ENCODE results near the gene NTHL1. TPM values are rescaled to one million over a fixed set of nuclear protein-coding genes. Genes with fewer than 3 reads are reported as not detected.

The NTHL1 gene
- total and polyA plus RNA-seq, 2 experiments from 2014 or later: 84.6 to 87.9 TPM

DNA sequence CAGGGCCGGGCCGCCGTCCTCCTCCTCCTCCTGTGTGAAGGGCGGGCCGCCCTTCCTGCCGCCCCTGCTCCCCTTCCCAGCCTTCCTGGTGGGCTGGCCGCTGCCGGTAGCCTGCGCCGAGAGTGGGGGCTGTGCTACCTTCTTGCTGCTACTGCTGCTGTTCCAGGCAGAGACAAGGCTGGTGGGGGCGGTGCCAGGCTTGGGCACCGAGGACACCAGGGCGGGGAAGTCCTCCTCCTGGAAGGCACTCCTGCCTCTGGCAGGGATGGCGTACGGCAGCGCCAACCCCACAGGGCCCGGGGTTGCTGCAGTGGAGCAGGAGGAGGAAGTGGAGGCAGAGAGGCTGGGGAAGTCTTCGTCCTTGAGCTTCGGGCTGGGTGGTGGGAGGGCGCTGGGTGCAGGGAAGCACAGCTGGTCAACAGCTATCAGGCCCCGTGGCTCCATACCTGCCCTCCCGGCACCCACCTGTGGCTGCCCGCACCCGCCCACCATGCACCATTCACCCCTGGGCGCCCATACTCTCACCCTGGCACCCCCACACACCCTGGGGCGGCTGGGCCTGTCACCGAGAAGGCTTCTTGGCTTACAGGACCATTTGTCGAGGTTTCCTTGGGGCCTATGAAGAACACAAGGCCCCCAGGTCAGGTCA lies 47.6 kb downstream of the NTHL1 start (continued):
- TF ChIP-seq, protein P1, sequence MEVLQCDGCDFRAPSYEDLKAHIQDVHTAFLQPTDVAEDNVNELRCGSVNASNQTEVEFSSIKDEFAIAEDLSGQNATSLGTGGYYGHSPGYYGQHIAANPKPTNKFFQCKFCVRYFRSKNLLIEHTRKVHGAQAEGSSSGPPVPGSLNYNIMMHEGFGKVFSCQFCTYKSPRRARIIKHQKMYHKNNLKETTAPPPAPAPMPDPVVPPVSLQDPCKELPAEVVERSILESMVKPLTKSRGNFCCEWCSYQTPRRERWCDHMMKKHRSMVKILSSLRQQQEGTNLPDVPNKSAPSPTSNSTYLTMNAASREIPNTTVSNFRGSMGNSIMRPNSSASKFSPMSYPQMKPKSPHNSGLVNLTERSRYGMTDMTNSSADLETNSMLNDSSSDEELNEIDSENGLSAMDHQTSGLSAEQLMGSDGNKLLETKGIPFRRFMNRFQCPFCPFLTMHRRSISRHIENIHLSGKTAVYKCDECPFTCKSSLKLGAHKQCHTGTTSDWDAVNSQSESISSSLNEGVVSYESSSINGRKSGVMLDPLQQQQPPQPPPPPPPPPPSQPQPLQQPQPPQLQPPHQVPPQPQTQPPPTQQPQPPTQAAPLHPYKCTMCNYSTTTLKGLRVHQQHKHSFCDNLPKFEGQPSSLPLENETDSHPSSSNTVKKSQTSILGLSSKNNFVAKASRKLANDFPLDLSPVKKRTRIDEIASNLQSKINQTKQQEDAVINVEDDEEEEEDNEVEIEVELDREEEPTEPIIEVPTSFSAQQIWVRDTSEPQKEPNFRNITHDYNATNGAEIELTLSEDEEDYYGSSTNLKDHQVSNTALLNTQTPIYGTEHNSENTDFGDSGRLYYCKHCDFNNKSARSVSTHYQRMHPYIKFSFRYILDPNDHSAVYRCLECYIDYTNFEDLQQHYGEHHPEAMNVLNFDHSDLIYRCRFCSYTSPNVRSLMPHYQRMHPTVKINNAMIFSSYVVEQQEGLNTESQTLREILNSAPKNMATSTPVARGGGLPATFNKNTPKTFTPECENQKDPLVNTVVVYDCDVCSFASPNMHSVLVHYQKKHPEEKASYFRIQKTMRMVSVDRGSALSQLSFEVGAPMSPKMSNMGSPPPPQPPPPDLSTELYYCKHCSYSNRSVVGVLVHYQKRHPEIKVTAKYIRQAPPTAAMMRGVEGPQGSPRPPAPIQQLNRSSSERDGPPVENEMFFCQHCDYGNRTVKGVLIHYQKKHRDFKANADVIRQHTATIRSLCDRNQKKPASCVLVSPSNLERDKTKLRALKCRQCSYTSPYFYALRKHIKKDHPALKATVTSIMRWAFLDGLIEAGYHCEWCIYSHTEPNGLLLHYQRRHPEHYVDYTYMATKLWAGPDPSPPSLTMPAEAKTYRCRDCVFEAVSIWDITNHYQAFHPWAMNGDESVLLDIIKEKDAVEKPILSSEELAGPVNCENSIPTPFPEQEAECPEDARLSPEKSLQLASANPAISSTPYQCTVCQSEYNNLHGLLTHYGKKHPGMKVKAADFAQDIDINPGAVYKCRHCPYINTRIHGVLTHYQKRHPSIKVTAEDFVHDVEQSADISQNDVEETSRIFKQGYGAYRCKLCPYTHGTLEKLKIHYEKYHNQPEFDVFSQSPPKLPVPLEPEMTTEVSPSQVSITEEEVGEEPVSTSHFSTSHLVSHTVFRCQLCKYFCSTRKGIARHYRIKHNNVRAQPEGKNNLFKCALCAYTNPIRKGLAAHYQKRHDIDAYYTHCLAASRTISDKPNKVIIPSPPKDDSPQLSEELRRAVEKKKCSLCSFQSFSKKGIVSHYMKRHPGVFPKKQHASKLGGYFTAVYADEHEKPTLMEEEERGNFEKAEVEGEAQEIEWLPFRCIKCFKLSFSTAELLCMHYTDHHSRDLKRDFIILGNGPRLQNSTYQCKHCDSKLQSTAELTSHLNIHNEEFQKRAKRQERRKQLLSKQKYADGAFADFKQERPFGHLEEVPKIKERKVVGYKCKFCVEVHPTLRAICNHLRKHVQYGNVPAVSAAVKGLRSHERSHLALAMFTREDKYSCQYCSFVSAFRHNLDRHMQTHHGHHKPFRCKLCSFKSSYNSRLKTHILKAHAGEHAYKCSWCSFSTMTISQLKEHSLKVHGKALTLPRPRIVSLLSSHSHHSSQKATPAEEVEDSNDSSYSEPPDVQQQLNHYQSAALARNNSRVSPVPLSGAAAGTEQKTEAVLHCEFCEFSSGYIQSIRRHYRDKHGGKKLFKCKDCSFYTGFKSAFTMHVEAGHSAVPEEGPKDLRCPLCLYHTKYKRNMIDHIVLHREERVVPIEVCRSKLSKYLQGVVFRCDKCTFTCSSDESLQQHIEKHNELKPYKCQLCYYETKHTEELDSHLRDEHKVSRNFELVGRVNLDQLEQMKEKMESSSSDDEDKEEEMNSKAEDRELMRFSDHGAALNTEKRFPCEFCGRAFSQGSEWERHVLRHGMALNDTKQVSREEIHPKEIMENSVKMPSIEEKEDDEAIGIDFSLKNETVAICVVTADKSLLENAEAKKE (CRISPR knock-in tag; IDR thresholded peaks at IDR 0.05): no peak
- TF ChIP-seq ZNF331 (CRISPR knock-in tag; IDR thresholded peaks at IDR 0.05; ENCODE audit: low read depth): no peak
- TF ChIP-seq POLR2AphosphoS5 (IDR thresholded peaks at IDR 0.05; ENCODE audit: low read depth): no peak
- TF ChIP-seq ZNF114 (CRISPR knock-in tag; IDR thresholded peaks at IDR 0.05): no peak

DNA sequence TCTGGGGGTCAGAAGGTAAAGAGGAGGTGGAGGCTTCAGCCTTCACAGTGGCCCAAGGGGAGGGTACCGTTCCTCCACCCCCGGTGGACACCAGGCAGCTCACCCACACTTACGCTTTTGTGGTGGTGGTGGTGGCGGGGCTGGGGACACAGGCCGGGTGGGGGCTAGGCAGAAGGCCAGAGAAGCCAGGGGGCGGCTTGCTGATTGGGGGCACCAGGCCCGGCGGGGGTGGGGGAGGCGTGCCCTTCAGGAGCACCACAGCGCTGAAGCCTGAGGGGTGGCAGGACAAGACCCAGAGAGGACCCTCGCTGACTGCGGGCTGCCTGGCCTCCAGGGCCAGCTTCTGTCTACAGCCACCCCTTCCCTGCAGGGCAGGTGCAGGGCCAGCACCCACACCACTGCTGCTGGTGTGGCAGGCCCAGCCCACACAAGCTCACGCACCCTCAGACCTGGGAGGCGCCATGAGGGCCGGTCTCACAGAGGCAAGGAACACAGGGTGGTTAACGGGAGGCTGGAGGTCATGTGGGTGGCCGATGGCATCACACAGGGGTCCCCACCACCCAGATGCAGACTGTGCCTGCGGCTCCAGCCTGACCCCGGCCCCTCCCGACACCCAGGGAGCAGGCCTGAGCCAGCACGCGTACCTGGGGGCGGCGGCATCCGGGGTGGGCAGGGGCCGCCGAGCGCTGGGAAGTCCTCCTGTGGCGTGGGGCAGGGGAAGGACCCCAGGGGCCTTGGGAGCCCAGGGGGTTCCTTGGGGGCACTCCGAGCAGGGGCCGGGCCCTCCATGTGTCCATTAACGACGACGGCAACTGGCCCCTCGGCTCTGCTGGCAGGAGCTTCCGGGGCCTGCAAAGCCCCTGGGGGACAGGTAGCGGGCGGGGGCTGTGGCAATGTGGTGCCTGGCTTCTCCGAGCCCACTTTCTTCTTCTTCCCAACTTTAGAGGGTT lies 48.5 kb downstream of the NTHL1 start:
- Histone ChIP-seq H2AFZ (no peak overlapping the region), H3K4me3 (no peak overlapping the region), H3K4me1 (ENCODE audit: insufficient read depth) (peaks cover 1% of the 10 kb centered on the region; the same call in 1 of the 2 replicates), H3K27ac (ENCODE audit: low read depth) (no peak overlapping the region), H3K79me2 (replicated peaks; ENCODE audit: insufficient read depth) (peaks cover 6% of the 10 kb centered on the region; the same call in 1 of the 2 replicates), H4K20me1 (replicated peaks; ENCODE audit: insufficient read depth) (peaks cover 2% of the 10 kb centered on the region), H3K4me2 (no peak overlapping the region), H3K9me2 (ENCODE audit: insufficient read depth) (no peaks in the 10 kb centered on the region), H3K36me3 (ENCODE audit: insufficient read depth) (no peaks in the 10 kb centered on the region; the same call in 1 of the 2 replicates), H3F3A (replicated peaks; ENCODE audit: low read depth) (peaks cover 15% of the 10 kb centered on the region; the same call in 1 of the 2 replicates), H3K27me3 (ENCODE audit: insufficient read depth) (no peaks in the 10 kb centered on the region)
- Mint-ChIP-seq H3K27ac (no peak overlapping the region), H3K4me1 (no peaks in the 10 kb centered on the region; the same call in 1 of the 3 replicates), H3K36me3 (ENCODE audit: low read depth) (peaks cover 31% of the 10 kb centered on the region), H3K4me3 (no peak overlapping the region), H3K9me3 (no peaks in the 10 kb centered on the region), H3K27me3 (ENCODE audit: insufficient read depth, low read depth, poor library complexity) (peaks cover 3% of the 10 kb centered on the region)
- DNase-seq (ENCODE audit: low spot score): no peak
- ATAC-seq: no peak
- TF ChIP-seq EZH2phosphoT487 (IDR thresholded peaks at IDR 0.05; ENCODE audit: unreplicated experiment) (no peak), EZH2 (IDR thresholded peaks at IDR 0.05; ENCODE audit: low read depth, unreplicated experiment) (no peak), JUNB (IDR thresholded peaks at IDR 0.05; ENCODE audit: unreplicated experiment) (no peak), ZNF331 (CRISPR knock-in tag; IDR thresholded peaks at IDR 0.05; ENCODE audit: low read depth) (no peak)
- TF ChIP-seq, protein P2, sequence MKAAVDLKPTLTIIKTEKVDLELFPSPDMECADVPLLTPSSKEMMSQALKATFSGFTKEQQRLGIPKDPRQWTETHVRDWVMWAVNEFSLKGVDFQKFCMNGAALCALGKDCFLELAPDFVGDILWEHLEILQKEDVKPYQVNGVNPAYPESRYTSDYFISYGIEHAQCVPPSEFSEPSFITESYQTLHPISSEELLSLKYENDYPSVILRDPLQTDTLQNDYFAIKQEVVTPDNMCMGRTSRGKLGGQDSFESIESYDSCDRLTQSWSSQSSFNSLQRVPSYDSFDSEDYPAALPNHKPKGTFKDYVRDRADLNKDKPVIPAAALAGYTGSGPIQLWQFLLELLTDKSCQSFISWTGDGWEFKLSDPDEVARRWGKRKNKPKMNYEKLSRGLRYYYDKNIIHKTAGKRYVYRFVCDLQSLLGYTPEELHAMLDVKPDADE (IDR thresholded peaks at IDR 0.05): no peak
- TF ChIP-seq, protein P3, sequence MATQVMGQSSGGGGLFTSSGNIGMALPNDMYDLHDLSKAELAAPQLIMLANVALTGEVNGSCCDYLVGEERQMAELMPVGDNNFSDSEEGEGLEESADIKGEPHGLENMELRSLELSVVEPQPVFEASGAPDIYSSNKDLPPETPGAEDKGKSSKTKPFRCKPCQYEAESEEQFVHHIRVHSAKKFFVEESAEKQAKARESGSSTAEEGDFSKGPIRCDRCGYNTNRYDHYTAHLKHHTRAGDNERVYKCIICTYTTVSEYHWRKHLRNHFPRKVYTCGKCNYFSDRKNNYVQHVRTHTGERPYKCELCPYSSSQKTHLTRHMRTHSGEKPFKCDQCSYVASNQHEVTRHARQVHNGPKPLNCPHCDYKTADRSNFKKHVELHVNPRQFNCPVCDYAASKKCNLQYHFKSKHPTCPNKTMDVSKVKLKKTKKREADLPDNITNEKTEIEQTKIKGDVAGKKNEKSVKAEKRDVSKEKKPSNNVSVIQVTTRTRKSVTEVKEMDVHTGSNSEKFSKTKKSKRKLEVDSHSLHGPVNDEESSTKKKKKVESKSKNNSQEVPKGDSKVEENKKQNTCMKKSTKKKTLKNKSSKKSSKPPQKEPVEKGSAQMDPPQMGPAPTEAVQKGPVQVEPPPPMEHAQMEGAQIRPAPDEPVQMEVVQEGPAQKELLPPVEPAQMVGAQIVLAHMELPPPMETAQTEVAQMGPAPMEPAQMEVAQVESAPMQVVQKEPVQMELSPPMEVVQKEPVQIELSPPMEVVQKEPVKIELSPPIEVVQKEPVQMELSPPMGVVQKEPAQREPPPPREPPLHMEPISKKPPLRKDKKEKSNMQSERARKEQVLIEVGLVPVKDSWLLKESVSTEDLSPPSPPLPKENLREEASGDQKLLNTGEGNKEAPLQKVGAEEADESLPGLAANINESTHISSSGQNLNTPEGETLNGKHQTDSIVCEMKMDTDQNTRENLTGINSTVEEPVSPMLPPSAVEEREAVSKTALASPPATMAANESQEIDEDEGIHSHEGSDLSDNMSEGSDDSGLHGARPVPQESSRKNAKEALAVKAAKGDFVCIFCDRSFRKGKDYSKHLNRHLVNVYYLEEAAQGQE (IDR thresholded peaks at IDR 0.05; ENCODE audit: unreplicated experiment): no peak

Data from GM23338 (cell line).